ENCODE results near the gene CHN1.

CHN1 gene

DNA sequence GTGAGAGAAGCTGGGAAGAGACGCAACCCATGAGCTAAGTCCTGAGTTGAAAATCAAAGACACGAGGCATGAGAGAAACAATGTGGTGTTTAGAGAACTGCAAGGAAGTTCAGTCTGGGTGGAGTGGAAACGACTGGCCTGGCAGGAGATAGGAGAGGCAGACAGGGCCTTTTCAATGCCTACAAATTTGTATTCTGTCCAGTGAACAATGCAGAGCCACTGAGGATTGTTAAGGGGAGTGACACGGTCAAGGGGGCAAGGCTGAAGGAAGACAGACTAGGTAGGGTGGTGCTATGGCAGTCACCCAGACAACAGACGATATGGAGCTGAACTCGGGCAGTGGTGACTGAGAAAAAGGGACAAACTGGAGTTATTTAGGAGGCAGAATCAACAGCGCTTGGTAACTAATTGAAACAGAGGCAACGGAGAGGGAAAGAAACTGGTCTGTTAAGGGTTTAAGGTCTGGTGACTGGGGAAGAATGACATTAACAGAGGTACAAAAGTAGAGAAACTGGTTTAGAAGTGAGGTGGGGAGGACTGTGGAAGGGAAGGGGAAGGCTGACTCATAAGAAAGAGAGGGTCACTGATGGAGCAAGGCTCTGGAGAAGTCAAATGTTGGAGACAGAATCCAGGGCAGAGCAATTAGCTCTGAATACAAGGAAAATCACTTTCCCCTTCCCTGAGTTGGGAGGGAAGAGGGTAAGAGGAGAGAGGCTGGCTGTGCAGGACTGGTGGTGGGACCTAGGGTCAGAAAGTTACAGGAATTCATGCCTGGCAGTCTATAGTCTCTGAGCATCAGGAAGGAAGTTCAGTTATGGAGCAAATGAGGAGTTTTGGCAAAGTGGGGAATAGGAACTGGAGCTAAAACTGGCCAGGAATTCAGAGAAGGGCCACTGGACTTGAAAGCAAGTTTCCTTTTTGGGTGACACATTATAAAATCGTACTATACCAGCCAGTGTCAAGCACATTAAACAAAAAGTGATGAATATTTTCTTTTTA lies 177.5 kb downstream of the CHN1 start:
- peak in 2 of 51 donors; percentile 7 to 12 for DNase-seq

DNA sequence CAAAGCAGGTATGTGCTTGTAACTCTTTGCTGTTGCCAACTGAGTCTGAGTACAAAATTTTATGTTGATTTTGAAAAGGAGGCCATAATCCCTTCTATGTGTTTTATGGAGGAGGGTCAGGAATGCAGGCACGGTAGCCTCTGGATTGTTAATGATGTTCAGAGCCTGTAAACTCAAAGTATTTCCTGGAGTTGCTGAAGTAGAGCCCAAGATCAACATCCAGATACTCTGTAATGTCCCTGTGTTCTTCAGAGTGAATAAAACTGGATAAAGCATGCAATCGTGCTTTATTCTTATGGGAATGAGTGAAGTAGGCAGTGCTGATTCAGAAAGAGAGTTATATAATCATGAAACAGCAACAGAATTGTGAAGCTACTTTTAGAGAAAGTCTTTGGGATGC lies 179.1 kb downstream of the CHN1 start:
- DNase-seq, result no peak

DNA sequence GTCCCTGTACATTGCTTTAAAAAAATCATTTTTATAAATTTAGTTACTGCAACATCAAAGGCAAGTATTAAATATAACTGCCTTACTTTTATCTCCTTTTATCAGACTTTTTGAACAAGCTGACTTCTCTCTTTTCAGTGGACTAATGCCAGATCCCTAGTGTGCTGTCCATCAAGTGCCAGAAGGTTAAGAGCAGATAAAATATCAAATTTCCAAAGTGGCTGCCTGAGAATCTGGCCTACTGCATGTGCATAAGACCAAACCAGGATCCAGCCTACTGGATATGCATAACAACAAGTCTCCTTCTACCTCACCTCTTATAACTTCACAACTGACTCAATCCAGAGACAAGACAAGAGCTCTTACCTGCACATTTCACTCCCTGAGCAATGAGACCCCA lies 181.1 kb downstream of the CHN1 start:
- no peak for DNase-seq

DNA sequence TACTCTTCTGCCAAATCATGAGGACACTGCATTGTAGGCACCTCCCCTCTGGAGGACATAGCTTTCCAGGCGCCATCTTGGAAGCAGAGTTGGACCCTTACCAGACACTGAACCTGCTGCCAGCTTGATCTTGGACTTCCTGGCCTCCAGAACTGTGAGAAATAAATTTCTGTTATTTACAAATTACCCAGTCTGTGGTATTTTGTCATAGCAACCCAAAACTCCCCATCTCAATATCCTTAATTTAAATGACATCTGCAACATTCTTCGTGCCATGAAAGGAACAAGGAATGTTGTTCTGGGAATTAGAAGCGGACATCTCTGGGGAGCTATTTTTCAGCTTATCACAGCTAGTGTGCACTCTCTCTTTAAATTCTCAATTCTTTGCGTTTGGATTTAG lies 183.6 kb downstream of the CHN1 start:
- no peak for DNase-seq

DNA sequence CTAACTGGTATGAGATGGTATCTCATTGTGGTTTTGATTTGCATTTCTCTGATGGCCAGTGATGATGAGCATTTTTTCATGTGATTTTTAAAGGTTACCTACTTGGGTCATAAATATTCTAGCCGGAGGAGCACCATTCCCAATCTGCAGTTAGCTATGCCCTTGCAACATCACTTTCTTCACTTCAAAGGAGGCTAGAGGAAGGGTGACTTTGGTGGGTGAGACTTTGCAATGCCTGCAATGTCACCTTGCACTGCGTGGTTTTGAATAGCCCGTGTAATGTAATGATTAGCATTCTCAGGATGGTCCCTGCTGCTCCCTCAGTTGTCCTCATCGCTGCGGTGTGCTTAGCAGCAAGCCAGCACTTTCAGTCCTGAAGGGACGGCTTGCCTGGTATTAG lies 184.8 kb downstream of the CHN1 start:
- no peak for DNase-seq

DNA sequence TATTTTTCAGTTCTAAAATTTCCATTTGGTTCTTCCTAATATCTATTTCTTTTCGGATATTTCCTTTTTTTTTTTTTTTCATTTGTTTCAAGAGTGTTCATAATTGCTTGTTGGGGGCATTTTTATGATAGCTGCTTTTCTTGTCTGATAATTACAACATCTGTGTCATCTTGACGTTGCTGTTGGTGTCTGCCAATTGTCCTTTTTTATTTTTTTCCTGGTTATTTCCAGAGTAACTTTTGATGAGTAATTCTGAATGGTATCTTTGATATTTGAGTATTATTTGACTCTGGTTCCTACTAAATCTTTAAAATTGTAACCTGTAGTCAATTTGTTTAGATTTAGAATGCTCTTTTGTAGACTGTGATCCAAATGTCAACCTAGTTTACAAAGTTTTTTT lies 189.7 kb downstream of the CHN1 start:
- no peak for DNase-seq

DNA sequence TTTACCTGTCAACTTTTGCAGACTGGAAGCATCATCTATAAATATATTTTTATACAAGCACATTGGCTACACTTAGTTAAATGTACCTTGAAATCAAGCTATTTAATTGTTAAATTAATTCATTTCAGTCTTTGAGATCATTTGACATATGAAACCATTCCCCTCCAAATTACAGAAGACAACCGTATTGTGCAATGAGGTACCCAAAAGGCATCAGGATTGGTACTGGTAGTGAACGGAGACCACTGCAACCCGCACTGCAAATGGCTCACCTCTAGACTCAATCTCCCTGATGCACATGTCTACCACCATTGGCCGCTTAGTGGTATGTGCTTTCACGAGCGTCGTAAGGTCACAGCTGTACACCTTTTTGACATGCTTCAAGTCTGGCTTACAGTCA lies 193.1 kb downstream of the CHN1 start:
- no peak for DNase-seq

DNA sequence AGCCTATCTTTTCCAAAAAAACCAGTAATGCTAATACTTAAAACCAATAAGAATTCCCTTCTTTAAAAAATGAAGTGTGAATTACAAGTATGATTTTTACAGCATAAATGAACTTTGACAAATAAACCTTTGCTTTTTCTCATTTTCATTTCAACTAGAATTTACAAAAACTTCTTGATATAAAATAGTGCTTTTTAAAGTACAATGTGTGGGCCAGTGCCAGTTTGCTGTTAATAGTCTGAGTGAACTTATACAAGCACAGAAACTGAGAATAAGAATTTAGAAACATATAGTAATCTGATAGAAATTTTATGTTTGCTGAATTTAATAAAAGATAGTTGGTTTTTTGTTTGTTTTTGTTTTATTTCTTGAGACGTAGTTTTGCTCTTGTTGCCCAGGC lies 197.2 kb downstream of the CHN1 start:
- no peak for DNase-seq

DNA sequence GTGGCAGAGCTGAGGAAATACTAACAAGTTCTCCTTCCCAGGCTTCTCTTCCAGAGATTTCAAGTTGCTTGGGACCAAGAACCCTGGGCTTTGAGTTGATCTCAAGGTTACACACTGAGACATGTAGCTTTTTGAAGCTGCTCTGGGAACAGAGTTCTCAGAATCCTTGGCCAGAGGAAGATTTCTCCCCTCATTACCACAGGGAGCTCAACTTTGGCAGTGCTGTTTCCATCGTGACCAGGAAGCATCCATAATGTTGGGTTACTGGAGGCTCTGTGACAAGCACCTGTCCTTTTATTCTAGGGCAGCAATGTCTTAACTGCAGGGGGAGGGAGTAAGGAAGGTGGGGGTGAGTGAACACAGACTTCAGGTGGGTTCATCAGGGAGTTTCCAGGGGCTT lies 199.4 kb downstream of the CHN1 start:
- DNase-seq, result no peak

DNA sequence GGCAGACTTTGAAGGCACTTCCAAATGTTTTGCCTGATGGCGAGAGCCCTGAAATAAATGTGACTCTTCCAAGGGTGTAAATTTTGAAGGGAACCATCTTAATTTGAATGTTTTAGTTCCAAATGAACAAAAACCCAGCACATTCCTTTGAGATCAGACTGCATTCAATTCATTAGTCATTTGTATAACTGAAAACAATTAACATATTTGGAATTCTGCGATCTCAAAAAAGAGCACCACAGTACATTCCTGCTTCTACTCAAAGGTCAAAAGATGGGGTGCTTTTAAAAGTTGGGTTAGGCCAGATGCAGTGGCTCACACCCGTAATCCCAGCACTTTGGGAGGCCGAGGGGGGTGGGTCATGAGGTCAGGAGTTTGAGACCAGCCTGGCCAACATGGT lies 202.7 kb downstream of the CHN1 start:
- no peak for DNase-seq

DNA sequence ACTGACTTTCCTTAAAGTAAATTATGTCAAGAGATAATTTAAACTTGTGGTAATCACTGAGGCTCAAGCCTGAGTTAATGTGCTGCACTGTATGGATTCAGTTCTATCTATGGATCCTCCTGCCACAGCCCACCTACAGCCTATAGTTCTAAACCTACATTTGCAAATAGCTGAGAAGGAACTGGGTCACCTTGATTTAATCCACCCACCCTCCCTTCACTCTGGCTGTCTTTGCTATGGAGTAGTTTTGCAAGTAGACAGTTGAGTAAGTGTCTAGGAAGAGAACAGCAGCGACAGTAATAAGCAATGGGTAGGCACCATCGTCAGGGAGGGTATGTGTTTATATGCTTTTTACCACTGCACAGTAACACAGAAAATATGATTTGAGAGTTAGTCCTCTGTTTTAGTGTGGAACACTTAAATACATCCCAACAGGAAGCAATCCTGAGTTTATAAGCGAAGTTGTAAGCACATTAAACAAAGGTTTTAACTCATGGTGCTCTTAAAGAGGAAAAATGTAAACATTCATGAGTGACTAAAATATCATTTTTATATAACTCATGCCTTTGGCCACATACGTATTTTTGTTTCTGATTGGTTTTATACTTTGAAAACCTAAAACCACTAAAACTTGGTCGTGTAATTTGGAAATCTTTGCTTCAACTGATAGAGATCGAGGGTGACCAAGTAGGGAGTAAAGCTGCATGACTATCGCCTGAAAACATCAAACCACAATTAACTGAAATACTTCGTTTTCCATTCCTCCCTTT lies 204.6 kb downstream of the CHN1 start:
- DNase-seq, result no peak

DNA sequence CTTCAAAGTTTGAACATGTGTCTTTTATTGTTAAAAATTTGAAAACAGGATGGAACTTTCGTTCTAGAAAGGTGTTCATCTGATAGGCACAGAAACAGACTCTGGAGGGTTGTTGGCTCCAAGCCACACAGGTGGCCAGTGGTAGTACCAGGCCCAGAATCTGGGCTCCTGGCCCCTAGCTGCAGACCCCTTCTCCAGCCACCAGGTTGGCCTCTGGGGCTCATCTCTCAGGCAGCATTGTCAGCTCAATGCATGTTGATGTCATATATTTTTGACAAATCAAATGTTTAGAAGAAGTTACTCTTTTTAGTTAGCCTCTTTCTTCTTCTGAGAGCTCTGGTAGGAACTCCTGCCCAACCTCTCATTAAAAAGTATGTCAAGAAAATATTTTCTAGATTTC lies 206.4 kb downstream of the CHN1 start:
- DNase-seq, result no peak

DNA sequence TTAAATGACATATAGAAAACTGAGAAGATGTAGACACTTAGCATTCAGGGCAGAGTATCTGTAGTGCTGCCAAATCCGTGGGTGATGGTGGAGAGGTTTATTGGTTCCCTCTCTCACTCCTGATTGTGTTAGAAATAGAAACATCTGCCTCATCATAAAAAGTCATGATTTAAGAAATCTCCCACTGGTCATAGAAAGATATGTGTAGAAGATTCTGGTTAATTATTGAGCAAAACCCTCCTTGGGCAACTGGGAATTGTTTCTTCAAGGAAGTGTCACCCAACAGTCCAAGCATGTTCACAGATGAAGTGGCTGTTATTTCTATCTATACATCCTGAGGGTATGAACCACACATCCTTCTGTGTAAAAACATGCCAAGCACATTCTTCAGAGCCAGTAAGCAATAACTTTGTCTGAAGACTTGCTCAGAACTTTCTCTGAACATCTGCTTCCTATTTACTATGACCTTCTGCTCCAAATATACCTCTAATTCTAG lies 207.4 kb downstream of the CHN1 start:
- no peak for DNase-seq

DNA sequence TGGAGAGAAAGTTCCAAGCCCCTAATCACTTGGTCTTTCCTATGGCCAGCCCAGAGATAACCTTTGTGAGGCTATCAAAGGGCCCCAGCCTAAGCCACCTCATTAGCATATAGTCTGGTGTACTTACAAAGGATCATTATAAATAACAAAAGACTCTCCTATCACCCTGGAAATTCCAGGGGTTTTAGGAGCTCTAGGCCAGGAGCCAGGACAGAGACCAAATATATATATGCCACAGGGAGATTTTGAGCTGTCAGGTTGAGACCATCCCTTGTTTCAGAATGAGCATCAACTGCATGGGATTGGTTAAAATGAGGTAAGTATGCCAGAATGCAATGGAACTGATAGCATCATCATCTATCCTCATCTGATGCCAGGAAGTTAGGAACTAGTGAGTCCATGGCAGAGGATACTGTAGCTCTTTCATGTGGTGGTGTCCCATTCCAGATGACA lies 208.8 kb downstream of the CHN1 start:
- DNase-seq, result no peak

DNA sequence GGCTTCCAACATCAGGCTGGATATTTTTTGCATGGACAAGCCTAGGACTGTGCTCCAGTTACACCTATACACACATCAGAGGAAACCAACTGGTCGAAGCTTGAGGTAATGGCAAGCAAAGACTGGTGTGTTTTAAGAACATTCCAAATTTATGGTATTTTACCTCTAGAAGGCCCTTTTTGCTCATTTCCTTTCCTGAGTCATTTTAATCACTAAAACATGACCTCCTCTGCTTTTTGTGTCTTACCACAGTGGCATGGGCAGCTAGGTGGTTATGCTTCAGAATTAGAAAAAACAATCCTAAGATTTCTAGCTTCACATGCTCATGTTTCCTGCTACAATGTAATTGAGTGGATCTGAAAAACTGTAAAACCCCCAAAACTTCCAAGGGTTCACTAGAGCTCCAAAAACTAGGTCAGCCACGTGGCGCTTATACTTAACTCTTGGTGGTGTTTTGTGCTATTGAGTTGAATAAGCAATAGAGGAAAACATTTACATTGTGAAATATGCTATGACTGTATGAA lies 210.3 kb downstream of the CHN1 start:
- DNase-seq, result no peak

DNA sequence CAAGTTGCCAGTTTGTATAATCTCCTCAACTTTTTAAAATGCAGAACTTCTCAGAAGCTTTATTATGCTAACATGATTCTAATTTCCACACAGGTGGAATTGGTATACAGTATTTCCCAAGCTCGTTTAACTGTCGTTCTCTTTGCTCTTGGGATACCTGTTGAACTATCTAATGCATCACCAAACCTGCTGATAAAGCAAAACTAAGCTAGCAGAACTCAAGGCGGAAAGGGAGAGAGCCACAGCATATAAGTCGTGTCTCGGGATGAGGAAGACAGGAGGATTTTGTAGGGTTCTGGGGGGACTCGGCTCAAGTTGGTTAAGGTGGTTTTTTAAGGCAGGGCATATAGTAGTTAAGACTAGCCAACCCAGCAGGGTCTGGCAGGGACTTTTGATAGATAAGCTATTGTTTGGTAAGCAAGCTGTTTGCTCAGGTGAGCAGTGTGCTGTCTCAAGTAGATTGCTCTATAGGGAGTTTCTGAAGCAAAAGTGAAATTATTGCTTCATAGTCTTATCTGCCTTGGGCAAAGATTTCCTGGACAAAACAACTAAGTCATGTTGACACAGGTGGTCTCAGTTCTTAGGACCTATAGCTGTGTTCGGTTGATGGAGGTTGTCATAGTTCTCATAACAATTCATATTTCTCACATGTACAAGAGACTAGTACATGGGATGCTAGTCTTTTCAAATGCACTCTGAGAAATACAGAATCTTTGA lies 212.7 kb downstream of the CHN1 start:
- no peak for DNase-seq

DNA sequence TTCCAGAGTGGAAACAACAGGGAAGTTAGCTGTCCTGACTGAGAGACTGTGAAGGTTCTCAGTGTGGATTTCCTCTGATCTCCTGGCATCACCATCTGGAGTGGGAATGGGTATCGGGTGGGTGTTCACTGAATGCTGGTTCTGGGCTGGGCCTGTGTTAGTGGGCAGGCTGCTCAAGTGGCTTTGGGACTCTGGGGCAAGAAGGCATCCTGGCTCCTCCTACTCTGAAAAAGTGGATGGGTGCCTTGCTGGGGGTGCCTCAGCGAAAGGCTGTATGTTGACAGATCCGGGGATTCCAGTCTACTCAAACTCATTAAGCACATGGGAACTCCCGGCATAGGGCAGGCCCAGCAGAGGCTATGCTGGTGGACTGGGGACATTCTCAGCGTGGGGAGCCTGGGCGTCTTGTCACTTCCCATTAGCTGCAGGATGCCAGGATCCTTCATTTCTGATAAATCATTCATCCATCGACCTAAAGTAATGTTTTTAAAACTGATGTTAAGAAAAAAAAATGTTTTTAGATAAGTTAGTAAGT lies 213.4 kb downstream of the CHN1 start:
- DNase-seq, result no peak

DNA sequence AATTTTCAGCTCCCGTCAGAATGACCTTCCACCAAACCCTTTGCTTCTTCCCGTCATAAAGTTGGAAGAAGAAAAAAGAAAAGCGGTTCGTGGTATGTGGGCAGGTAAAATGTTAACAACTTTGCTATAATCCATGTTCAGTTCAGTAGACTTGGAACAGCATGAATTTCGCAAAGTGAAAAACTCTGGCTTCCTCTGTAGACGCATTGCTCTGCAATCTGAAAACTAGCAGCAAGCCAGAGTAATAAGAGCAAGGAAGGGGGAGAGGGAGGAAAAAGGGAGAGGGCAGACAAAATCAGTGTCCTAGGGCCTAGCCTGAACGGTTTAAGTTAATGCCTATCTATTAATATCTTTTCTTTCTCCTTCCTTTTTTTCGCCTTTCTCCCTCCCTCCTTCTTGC lies 214.2 kb downstream of the CHN1 start:
- no peak for DNase-seq

DNA sequence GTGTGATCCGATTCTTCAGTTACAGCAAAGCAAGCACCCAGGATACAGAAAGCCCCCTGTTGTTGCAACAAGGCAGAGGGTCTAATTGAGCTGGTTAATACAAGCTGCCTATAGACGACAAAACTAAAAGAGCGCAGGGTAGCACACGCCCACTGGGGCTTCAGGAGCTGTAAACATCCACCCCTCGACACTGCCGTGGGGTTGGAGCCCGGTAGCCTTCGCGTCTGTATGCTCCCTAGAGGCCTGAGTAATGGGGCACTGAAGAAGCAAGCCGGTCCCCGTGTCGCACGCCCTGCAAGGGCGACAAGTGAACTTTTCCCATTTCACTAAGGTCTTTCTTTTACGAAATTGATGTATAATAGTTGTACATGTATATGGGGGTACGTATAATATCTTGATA lies 216.2 kb downstream of the CHN1 start:
- DNase-seq, result no peak

DNA sequence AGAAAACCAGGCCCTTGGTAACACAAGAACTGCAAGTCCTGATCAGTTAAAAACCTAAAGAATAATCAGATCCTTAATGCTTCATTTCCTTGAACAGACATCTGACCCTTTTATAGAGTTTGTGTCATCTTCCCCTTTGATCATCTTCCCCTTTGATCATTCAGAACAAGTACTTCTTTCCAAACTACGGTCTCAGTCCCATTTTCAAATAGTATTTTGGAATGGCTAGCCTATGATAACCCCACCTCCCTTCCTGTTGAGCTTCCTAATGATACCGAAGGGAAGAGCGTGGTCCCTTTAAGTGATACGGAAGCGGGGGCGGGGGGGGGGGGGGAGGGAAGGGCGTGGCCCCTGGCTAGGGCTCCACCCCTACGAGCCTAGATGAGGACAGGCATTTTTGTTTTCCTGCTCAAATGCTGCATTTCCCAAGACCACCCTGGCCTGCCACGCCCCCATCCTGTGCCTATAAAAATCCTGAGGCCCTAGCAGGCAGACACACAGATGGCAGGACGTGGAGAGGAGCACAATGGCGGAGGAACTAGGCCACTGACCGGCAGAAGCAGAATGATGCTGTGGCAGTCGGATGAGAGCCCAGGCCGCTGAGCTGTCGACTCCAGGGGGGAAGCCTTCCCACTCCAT lies 216.8 kb downstream of the CHN1 start:
- DNase-seq, result no peak
